ENCODE data around the gene PSMG3.

PSMG3 gene

DNA sequence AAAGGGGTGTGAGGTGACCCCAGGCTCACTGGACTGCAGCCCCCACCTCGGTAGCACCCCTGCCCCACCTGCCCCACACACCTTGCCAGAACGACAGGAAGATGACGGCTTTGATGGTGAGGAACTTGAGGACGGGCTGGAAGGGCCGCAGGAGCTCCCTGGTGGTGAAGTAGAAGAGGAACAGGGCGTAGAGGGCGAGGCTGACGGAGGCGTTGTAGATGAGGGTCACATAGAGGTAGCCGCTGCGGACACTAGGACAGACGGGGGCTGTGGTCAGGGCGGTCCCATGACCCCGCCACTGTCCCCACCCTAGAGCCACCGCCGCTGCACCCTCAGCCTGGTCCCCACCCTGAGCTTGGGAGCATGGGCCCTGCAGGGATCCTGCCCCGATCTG, 21.4 kb downstream of the PSMG3 start (continued):
- TF ChIP-seq BCL11B (tag by site-specific recombination; IDR thresholded peaks at IDR 0.05; ENCODE audit: low read depth) (no peak), ZFP3 (tag by site-specific recombination; IDR thresholded peaks at IDR 0.05; ENCODE audit: low read depth) (no peak), ZXDB (tag by site-specific recombination; IDR thresholded peaks at IDR 0.05) (no peak), ZNF341 (tag by site-specific recombination; IDR thresholded peaks at IDR 0.05; ENCODE audit: low read depth) (no peak)

DNA sequence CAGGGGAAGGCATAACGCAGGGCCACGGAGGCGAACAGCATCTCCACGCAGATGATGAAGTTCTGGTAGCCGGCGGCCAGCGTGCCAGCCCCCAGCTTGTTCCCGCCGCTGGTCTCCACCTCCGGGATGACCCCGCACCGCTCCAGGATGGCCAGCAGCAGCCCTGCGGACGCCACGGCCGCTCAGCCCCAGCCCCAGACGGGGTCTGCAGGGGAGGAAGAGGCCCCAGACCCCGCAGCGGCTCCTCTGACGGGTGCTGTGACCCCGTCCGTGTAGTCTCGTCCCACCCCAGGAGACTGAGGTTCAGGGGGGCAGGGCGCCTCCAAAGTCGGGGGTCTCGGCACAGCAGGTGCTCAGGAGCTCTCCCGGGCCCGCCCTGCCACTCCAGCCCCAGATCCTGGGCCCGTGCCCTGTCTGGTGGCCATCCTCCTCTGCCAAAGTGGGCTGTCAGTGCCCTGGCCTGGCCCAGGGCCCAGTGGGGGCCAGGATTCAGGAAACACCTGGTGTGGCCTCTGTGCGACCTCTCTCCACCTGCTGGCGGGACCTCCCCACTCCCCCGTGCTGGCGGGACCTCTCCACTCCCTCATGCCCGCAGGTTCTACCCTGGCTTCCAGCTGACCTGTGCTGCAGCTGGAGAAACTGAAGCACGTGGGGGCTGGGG, 21.9 kb downstream of the PSMG3 start:
- Histone ChIP-seq H3K27ac (ENCODE audit: extremely low read depth, low read depth, low read length) (no peak overlapping the region), H3K4me1 (ENCODE audit: control insufficient read depth, insufficient read depth, low read length) (no peaks in the 10 kb centered on the region), H3K4me3 (ENCODE audit: low read depth, low read length) (no peak overlapping the region), H3K9me3 (ENCODE audit: control insufficient read depth, insufficient read depth, low read depth, low read length) (no peaks in the 10 kb centered on the region), H3K36me3 (ENCODE audit: control insufficient read depth in 2 of 2, insufficient read depth in 1 of 2, low read length in 2 of 2) (no peaks in the 10 kb centered on the region)
- TF ChIP-seq, protein P1, sequence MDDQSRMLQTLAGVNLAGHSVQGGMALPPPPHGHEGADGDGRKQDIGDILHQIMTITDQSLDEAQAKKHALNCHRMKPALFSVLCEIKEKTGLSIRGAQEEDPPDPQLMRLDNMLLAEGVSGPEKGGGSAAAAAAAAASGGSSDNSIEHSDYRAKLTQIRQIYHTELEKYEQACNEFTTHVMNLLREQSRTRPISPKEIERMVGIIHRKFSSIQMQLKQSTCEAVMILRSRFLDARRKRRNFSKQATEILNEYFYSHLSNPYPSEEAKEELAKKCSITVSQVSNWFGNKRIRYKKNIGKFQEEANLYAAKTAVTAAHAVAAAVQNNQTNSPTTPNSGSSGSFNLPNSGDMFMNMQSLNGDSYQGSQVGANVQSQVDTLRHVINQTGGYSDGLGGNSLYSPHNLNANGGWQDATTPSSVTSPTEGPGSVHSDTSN (CRISPR knock-in tag; IDR thresholded peaks at IDR 0.05) = no peak
- TF ChIP-seq ZNF596 (tag by site-specific recombination; IDR thresholded peaks at IDR 0.05) (no peak), ZSCAN23 (tag by site-specific recombination; IDR thresholded peaks at IDR 0.05) (no peak)
- TF ChIP-seq, protein P2, sequence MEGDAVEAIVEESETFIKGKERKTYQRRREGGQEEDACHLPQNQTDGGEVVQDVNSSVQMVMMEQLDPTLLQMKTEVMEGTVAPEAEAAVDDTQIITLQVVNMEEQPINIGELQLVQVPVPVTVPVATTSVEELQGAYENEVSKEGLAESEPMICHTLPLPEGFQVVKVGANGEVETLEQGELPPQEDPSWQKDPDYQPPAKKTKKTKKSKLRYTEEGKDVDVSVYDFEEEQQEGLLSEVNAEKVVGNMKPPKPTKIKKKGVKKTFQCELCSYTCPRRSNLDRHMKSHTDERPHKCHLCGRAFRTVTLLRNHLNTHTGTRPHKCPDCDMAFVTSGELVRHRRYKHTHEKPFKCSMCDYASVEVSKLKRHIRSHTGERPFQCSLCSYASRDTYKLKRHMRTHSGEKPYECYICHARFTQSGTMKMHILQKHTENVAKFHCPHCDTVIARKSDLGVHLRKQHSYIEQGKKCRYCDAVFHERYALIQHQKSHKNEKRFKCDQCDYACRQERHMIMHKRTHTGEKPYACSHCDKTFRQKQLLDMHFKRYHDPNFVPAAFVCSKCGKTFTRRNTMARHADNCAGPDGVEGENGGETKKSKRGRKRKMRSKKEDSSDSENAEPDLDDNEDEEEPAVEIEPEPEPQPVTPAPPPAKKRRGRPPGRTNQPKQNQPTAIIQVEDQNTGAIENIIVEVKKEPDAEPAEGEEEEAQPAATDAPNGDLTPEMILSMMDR (tag by site-specific recombination; IDR thresholded peaks at IDR 0.05) = no peak
- ChIA-PET POLR2A (interaction anchor here (0.9 kb wide), 1 partner anchor 15 kb away, joined by 3 read pairs; no protein-coding TSS in a partner anchor), CTCF (interaction anchor here (1.0 to 2.2 kb wide), 2 partner anchors 10 to 22 kb away, joined by 3 to 6 read pairs; no protein-coding TSS in a partner anchor)

DNA sequence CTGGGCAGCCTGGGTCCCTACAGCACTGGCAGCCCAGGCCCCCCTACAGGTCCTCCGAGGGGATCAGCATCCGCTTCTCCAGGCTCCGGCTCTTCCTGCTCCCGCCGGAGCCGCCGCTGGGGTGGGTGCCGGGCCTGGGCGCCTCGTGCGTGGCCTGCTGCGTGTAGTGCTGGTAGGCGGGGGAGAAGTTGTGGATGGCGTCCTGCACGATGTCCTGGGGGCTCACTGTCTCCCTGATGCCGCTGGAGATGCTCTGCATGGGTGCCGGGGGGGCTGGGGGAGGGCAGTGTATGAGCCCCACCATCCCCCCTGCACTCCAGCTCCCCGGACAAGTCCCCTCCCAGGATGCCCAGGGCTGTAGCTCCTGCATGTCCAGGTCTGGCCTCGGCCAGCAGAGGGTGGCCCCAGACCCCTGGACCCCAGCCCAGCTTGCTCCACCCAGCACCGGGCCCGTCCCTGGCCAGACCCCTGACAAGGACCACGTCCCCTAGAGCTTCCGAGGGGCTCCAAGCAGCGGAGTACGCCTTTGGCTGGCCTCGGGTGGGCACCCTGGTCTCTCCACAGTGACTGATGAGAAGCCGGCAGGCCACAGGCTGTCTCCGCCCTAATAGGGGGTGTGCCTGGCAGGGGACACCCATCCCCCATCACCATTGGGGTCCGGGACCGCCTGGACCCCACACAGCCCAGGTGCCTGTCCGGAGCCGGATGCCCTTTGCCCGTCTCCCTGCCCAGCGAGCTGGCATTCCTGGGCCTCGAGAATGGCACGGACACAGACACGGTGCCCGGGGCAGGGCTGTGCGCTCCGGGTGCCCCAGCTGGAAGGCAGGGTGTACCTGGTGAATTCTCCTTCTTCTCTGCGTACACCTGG, 22.7 kb downstream of the PSMG3 start:
- Histone ChIP-seq H3K36me3 (ENCODE audit: control insufficient read depth in 2 of 2, insufficient read depth in 1 of 2, low read length in 2 of 2) (no peaks in the 10 kb centered on the region), H3K9me3 (ENCODE audit: control insufficient read depth, insufficient read depth, low read depth, low read length) (no peaks in the 10 kb centered on the region), H3K4me3 (ENCODE audit: low read depth, low read length) (no peak overlapping the region), H3K4me1 (ENCODE audit: control insufficient read depth, insufficient read depth, low read length) (no peaks in the 10 kb centered on the region), H3K27ac (ENCODE audit: extremely low read depth, low read depth, low read length) (no peak overlapping the region)
- TF ChIP-seq ZNF416 (tag by site-specific recombination; IDR thresholded peaks at IDR 0.05) (no peak), ZNF23 (tag by site-specific recombination; IDR thresholded peaks at IDR 0.05; ENCODE audit: borderline replicate concordance) (no peak), HOXC10 (CRISPR knock-in tag; IDR thresholded peaks at IDR 0.05) (no peak)
- CTCF ChIA-PET = interaction anchor here (0.6 to 2.2 kb wide), 2 partner anchors 11 to 42 kb away, joined by 3 to 6 read pairs; no protein-coding TSS in a partner anchor
- POLR2A ChIA-PET = interaction anchor here (0.9 kb wide), 1 partner anchor 15 kb away, joined by 3 read pairs; no protein-coding TSS in a partner anchor

DNA sequence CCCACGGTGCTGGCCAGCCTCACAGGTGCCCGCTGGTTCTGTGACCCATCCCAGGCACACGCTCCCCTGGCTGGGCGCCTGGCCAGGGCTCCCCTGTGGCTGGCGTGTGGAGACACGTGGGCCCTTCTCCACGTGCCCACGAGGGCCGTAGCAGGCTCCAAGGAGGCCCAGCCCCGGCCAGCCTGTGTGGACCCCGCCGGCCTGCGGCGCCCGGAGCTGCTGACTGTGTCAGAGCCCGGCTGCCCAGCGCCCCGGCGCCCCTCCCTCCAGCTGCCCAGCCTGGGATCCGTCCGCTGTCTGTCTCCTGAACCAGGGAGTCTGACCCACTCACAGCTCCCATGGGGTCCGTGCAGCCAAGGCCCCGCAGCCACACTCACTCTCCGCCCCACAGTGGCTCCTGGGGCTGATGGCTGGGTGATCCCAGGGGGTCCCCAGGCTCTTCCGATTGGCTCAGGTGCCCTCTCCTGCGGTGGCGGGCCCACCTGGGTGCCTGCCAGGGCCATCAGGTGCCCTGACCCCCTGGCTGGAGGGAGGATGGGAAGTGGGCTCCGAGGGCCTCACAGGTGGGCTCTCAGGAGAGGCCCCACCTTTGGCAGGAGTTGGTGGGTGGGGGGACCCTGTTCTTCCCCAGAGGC, 23.4 kb downstream of the PSMG3 start:
- Histone ChIP-seq H3K9me3 (ENCODE audit: control insufficient read depth, insufficient read depth, low read depth, low read length) (no peaks in the 10 kb centered on the region), H3K27ac (ENCODE audit: extremely low read depth, low read depth, low read length) (no peak overlapping the region), H3K4me1 (ENCODE audit: control insufficient read depth, insufficient read depth, low read length) (no peaks in the 10 kb centered on the region), H3K4me3 (ENCODE audit: low read depth, low read length) (no peak overlapping the region), H3K36me3 (ENCODE audit: control insufficient read depth in 2 of 2, insufficient read depth in 1 of 2, low read length in 2 of 2) (no peaks in the 10 kb centered on the region)
- TF ChIP-seq GLIS1 (tag by site-specific recombination; IDR thresholded peaks at IDR 0.05) = peak; percentile 68
- TF ChIP-seq GFI1B (tag by site-specific recombination; IDR thresholded peaks at IDR 0.05) = no peak
- peak; percentile 29 for TF ChIP-seq GLIS2 (tag by site-specific recombination; IDR thresholded peaks at IDR 0.05)
- TF ChIP-seq OVOL3 (tag by site-specific recombination; IDR thresholded peaks at IDR 0.05) = no peak
- TF ChIP-seq ZIC2 (tag by site-specific recombination; IDR thresholded peaks at IDR 0.05) = peak; percentile 57; the same call in 1 of the 2 replicates
- CTCF ChIA-PET = interaction anchor here (0.6 to 2.2 kb wide), 2 partner anchors 11 to 42 kb away, joined by 3 to 6 read pairs; no protein-coding TSS in a partner anchor
- POLR2A ChIA-PET = no interaction called here

All from HEK293 (cell line).